AG04450 (cell line): ENCODE results near the gene ING2. TPM values are rescaled to one million over a fixed set of nuclear protein-coding genes. Genes with fewer than 3 reads are reported as not detected.

Source experiments
- CTCF ChIA-PET: fragments of 300-600, 350-600 bp; formaldehyde crosslinking; extraction: SDS; loops from one replicate; lab custom pipeline; 2022; ENCODE audit warnings: antibody characterized with exemption, inconsistent platforms; lab: Charles Lee
- POLR2A ChIA-PET: fragments of 350-600 bp; formaldehyde crosslinking; extraction: SDS; loops from one replicate; lab custom pipeline; 2021; ENCODE audit warnings: antibody characterized with exemption, inconsistent platforms; lab: Yijun Ruan, JAX
- DNase-seq: peaks from one replicate; pipeline ENCODE4 v3.0.0-alpha.2; 2011; ENCODE audit warnings: low read depth, low spot score
- H3K27ac ChIP-seq: one replicate; pipeline ENCODE4 v1.5.1; 2012; ENCODE audit warnings: low read depth, low read length, control low read depth
- H3K27me3 ChIP-seq: one replicate; pipeline ENCODE4 v1.6.0; 2012; ENCODE audit warnings: low read length; ENCODE audit not compliant: control insufficient read depth, insufficient read depth
- H3K4me3 ChIP-seq: 2 replicates; pipeline ENCODE4 v1.5.1; 2011; ENCODE audit warnings: mild to moderate bottlenecking, low read depth, low read length, control low read depth
- H3K9me3 ChIP-seq: 2 replicates; pipeline ENCODE4 v1.5.1; 2012; ENCODE audit warnings: low read length; ENCODE audit not compliant: control insufficient read depth, insufficient read depth
- polyA plus RNA-seq: library from polyadenylated mRNA; depleted of rRNA; stranded (reverse); fragments of >200 nt; gene quantifications from 2 replicates; pipeline ENCODE4 v1.2.3, GENCODE V29; 2011
- TF ChIP-seq, protein P1 (sequence below): IDR thresholded peaks from 2 replicates; pipeline ENCODE4 v1.5.1; 2011; ENCODE audit warnings: low read depth, low read length, control low read depth, inconsistent platforms

Gene ING2
- polyA plus RNA-seq, 1 experiment = 10.6 TPM

DNA sequence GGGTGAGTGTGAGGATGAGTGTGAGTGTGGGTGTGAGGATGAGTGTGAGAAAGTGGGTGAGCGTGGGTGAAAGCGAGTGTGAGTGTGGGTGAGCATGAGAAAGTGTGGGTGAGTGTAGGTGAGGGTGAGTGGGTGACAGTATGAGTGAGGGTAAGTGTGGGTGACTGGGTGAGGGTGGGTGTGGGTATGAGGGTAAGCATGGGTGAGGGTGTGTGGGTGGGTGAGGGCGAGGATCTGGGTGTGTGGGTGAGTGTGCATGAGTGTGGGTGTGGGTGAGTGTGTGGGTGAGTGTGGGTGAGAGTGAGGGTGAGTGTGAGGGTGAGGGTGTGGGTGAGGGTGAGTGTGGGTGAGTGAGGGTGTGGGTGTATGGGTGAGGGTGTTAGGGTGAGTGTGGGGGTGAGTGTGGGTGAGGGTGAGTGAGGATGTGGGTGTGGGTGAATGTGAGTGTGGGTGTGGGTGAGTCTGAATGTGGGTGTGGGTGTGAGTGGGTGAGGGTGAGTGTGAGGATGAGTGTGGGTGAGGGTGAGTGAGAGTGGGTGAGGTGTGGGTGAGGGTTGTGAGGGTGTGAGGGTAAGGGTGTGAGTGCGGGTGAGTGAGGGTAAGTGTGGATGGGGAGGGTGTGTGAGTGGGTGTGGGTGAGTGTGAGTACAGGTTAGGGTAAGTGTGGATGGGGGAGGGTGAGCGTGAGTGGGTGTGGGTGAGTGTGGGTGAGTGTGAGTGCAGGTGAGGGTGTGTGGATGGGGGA lies 48.9 kb downstream of the ING2 start:
- CTCF ChIA-PET = no interaction called here
- POLR2A ChIA-PET = no interaction called here
- Histone ChIP-seq H3K4me3 (no peak overlapping the region), H3K9me3 (peaks cover 6% of the 10 kb centered on the region), H3K27me3 (peaks cover 4% of the 10 kb centered on the region), H3K27ac (no peak overlapping the region)
- TF ChIP-seq, protein P1, sequence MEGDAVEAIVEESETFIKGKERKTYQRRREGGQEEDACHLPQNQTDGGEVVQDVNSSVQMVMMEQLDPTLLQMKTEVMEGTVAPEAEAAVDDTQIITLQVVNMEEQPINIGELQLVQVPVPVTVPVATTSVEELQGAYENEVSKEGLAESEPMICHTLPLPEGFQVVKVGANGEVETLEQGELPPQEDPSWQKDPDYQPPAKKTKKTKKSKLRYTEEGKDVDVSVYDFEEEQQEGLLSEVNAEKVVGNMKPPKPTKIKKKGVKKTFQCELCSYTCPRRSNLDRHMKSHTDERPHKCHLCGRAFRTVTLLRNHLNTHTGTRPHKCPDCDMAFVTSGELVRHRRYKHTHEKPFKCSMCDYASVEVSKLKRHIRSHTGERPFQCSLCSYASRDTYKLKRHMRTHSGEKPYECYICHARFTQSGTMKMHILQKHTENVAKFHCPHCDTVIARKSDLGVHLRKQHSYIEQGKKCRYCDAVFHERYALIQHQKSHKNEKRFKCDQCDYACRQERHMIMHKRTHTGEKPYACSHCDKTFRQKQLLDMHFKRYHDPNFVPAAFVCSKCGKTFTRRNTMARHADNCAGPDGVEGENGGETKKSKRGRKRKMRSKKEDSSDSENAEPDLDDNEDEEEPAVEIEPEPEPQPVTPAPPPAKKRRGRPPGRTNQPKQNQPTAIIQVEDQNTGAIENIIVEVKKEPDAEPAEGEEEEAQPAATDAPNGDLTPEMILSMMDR = no peak
- DNase-seq = no peak

DNA sequence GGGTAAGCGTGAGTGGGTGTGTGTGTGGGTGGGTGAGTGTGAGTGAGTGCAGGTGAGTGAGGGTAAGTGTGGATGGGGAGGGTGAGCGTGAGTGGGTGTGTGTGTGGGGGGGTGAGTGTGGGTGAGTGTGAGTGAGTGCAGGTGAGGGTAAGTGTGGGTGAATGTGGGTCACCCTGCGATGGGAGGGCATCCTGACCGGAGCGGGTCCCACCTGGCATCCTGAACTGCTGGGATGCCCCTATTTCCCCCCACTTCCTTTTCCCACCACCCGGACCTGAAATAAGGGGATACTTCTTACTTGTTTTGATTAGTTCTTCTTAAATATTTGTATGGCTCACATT lies 49.5 kb downstream of the ING2 start:
- Histone ChIP-seq H3K9me3 (peaks cover 6% of the 10 kb centered on the region), H3K27ac (no peak overlapping the region), H3K4me3 (no peak overlapping the region), H3K27me3 (peaks cover 8% of the 10 kb centered on the region)
- DNase-seq = no peak
- ChIA-PET POLR2A (no interaction called here), CTCF (no interaction called here)
- TF ChIP-seq, protein P1 = no peak

DNA sequence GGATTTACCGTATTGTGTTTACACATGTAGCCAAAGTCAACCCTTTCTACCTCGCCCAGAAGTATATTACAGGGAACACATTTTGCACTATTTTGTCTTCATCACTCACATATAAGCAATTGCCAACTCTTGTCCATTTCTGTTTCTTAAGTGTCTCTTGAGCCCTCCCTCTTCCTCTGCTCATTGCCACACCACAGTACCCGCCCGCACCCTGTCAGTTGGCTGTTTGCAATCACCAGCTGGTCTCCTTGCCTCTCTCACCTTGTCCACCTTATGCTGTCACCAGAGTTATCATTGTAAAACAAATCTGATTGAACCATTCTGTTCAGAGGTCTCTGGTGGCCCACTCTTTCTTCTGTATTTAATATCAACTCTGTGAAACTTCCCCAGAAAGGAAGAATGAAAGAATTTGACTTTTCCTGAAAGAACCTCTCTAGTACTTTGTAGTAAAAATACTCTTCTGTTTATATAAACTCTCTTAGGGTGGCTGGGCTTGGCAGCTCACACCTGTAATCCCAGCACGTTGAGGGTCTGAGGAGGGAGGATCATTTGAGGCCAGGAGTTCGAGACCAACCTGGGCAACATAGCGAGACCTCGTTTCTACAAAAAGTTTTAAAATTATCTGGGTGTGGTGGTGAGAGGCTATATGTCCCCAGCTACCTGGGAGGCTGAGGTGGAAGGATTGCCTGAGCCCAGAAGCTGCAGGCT lies 50.2 kb downstream of the ING2 start:
- ChIA-PET POLR2A (no interaction called here), CTCF (no interaction called here)
- TF ChIP-seq, protein P1 = no peak

DNA sequence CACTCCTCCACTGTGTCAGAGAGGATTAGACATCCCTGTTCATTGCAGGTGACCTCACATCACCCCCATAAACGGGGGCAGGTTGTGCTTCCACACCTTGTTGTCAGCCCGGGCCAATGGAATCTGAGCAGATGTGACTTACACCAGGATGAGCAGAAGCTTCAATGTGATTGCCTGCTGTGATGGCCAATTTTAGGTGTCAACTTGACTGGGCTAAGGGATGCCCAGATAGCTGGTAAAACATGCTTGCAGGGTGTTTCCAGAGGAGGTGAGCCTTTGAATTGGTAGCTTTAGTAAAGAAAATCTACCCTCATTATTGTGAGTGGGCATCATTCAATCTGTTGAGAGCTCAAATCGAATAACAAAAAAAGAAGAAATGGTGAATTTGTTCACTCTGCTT lies 52.1 kb downstream of the ING2 start:
- peaks cover 9% of the 10 kb centered on the region for H3K27me3 ChIP-seq
- POLR2A ChIA-PET = no interaction called here
- TF ChIP-seq, protein P1 = no peak
- H3K9me3 ChIP-seq = peaks cover 6% of the 10 kb centered on the region
- CTCF ChIA-PET = no interaction called here
- no peak overlapping the region for H3K4me3 ChIP-seq
- no peak for DNase-seq
- no peak overlapping the region for H3K27ac ChIP-seq

More for the DNA sequence above, 50.2 kb downstream of the ING2 start:
- DNase-seq = no peak
- peaks cover 6% of the 10 kb centered on the region for H3K27me3 ChIP-seq
- H3K9me3 ChIP-seq = peaks cover 6% of the 10 kb centered on the region
- no peak overlapping the region for H3K4me3 ChIP-seq
- H3K27ac ChIP-seq = no peak overlapping the region

DNA sequence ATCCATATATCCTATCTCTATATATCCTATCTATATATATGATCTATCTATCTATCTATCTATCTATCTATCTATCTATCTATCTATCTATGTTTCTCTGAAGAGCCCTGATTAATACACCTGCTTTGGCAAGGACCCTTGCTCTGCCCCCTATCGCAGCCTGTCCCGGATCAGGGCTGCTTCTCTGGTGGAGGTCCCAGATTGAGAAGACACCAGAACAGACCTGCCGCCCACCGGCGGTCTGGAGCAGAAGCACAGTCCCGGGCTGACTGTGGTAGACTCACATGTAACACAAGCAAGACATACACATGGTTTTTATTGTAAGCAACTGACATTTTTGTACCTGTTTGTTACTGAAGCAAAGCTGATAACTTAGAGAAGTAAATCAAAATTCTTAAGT lies 52.8 kb downstream of the ING2 start:
- H3K4me3 ChIP-seq = no peak overlapping the region
- H3K27ac ChIP-seq = no peak overlapping the region
- TF ChIP-seq, protein P1 = no peak
- no peak for DNase-seq
- POLR2A ChIA-PET = no interaction called here
- H3K27me3 ChIP-seq = peaks cover 9% of the 10 kb centered on the region
- CTCF ChIA-PET = no interaction called here
- H3K9me3 ChIP-seq = no peaks in the 10 kb centered on the region; the same call in 1 of the 2 replicates
